ENCODE results near the gene ANKFN1.

ANKFN1 gene

GRCh38 chr17:56451629-56452028, 298.4 kb downstream of the ANKFN1 start:
- DNase-seq = no peak

GRCh38 chr17:56452461-56452860, 299.2 kb downstream of the ANKFN1 start:
- no peak for DNase-seq

GRCh38 chr17:56457501-56457900, 304.2 kb downstream of the ANKFN1 start:
- no peak for DNase-seq

- no peak for DNase-seq
Observed at GRCh38 chr17:56465886-56466285, 312.6 kb downstream of the ANKFN1 start.

GRCh38 chr17:56468840-56469239, 315.6 kb downstream of the ANKFN1 start:
- no peak for DNase-seq

GRCh38 chr17:56471696-56472095, 318.4 kb downstream of the ANKFN1 start:
- no peak for DNase-seq

GRCh38 chr17:56475116-56475515, 321.8 kb downstream of the ANKFN1 start:
- no peak for DNase-seq

GRCh38 chr17:56478836-56479447, 325.7 kb downstream of the ANKFN1 start:
- no peak for DNase-seq

- no peak for DNase-seq
Observed at GRCh38 chr17:56480501-56480900, 327.2 kb downstream of the ANKFN1 start.

- DNase-seq = no peak
Observed at GRCh38 chr17:56481659-56482058, 328.4 kb downstream of the ANKFN1 start.

GRCh38 chr17:56482229-56482628, 329.0 kb downstream of the ANKFN1 start:
- DNase-seq = no peak

- DNase-seq = no peak
Observed at GRCh38 chr17:56486732-56487131, 333.5 kb downstream of the ANKFN1 start.

- DNase-seq = no peak
Observed at GRCh38 chr17:56488800-56489199, 335.5 kb downstream of the ANKFN1 start.

GRCh38 chr17:56489980-56490379, 336.7 kb downstream of the ANKFN1 start:
- DNase-seq = no peak

GRCh38 chr17:56495556-56495955, 342.3 kb downstream of the ANKFN1 start:
- no peak for DNase-seq

- no peak for DNase-seq
Observed at GRCh38 chr17:56497132-56497531, 343.9 kb downstream of the ANKFN1 start.

- DNase-seq = no peak
Observed at GRCh38 chr17:56499799-56500388, 346.6 kb downstream of the ANKFN1 start.

- no peak for DNase-seq
Observed at GRCh38 chr17:56502120-56502654, 348.9 kb downstream of the ANKFN1 start.

GRCh38 chr17:56505154-56505756, 352.0 kb downstream of the ANKFN1 start:
- no peak for DNase-seq

GRCh38 chr17:56506349-56506748, 353.1 kb downstream of the ANKFN1 start:
- DNase-seq = no peak

- DNase-seq = no peak
Observed at GRCh38 chr17:56510554-56511342, 357.5 kb downstream of the ANKFN1 start.

- no peak for DNase-seq
Observed at GRCh38 chr17:56514264-56514663, 361.0 kb downstream of the ANKFN1 start.

GRCh38 chr17:56514899-56515298, 361.6 kb downstream of the ANKFN1 start:
- DNase-seq = no peak
